HEK293 (cell line): ENCODE data around the gene VAV2.
A peak's percentile ranks its signal among the peaks of the same experiment; 100 is the strongest.

Experiments used
- CTCF ChIA-PET: fragments of 350-600 bp; formaldehyde crosslinking; extraction: SDS; loops from one replicate; lab custom pipeline; 2021; ENCODE audit warnings: antibody characterized with exemption; lab: Yijun Ruan, JAX
- POLR2A ChIA-PET: fragments of 300-600 bp; formaldehyde crosslinking; extraction: SDS; loops from one replicate; lab custom pipeline; 2020; ENCODE audit warnings: antibody characterized with exemption, inconsistent platforms; lab: Yijun Ruan, JAX
- H3K27ac ChIP-seq: fragments of 200-500 bp; sonication (Bioruptor generic); 2 replicates; pipeline ENCODE4 v1.5.1; 2014; ENCODE audit warnings: low read depth, low read length, control low read depth, inconsistent platforms; ENCODE audit errors: extremely low read depth
- H3K36me3 ChIP-seq, 2 experiments: fragments of 200-500 bp in 1 of 2; sonication (Bioruptor generic) in 1 of 2; 1 replicate in 1 of 2; 2 replicates in 1 of 2; pipeline ENCODE4 v1.5.1; 2014 to 2017; ENCODE audit warnings: inconsistent platforms in 2 of 2, low read length in 2 of 2; ENCODE audit not compliant: control insufficient read depth in 2 of 2, insufficient read depth in 1 of 2
- H3K4me1 ChIP-seq: fragments of 200-500 bp; sonication (Bioruptor generic); 2 replicates; pipeline ENCODE4 v1.5.1; 2014; ENCODE audit warnings: mild to moderate bottlenecking, low read length, inconsistent platforms; ENCODE audit not compliant: control insufficient read depth, insufficient read depth
- H3K4me3 ChIP-seq: 2 replicates; pipeline ENCODE4 v1.5.1; 2011; ENCODE audit warnings: low read depth, mild to moderate bottlenecking, control low read depth, low read length, moderate library complexity
- H3K9me3 ChIP-seq: fragments of 200-500 bp; sonication (Bioruptor generic); 2 replicates; pipeline ENCODE4 v1.5.1; 2014; ENCODE audit warnings: low read depth, low read length, inconsistent platforms; ENCODE audit not compliant: control insufficient read depth, insufficient read depth
- EGR2 ChIP-seq: fragments of 450-650 bp; formaldehyde crosslinking; IDR thresholded peaks from 2 replicates; pipeline ENCODE4 v1.5.1; 2016; ENCODE audit warnings: low read depth, missing biosample characterization, missing genetic modification characterization
- MZF1 ChIP-seq: fragments of 450-650 bp; formaldehyde crosslinking; IDR thresholded peaks from 2 replicates; pipeline ENCODE4 v1.5.1; 2017; ENCODE audit warnings: missing biosample characterization, missing genetic modification characterization, borderline replicate concordance
- SETDB1 ChIP-seq: IDR thresholded peaks from one replicate; pipeline ENCODE4 v1.6.1; 2017; ENCODE audit warnings: mild to moderate bottlenecking, low read length, moderate library complexity, mixed read lengths; ENCODE audit not compliant: insufficient read length
- ZBTB17 ChIP-seq: fragments of 450-650 bp; formaldehyde crosslinking; IDR thresholded peaks from 2 replicates; pipeline ENCODE4 v1.5.1; 2016; ENCODE audit warnings: missing biosample characterization, missing genetic modification characterization
- ZBTB20 ChIP-seq: fragments of 450-650 bp; formaldehyde crosslinking; IDR thresholded peaks from 2 replicates; pipeline ENCODE4 v1.5.1; 2016; ENCODE audit warnings: missing biosample characterization, missing genetic modification characterization
- ZBTB26 ChIP-seq: fragments of 450-650 bp; formaldehyde crosslinking; optimal IDR thresholded peaks from 2 replicates; pipeline ENCODE3; 2016; ENCODE audit warnings: missing biosample characterization, mild to moderate bottlenecking, missing genetic modification characterization
- ZFHX2 ChIP-seq: fragments of 450-650 bp; formaldehyde crosslinking; conservative IDR thresholded peaks from 2 replicates; pipeline ENCODE4 v1.5.1; 2016; ENCODE audit warnings: missing biosample characterization, missing genetic modification characterization
- ZFP3 ChIP-seq: fragments of 450-650 bp; formaldehyde crosslinking; IDR thresholded peaks from 2 replicates; pipeline ENCODE4 v1.5.1; 2016; ENCODE audit warnings: low read depth, missing biosample characterization, missing genetic modification characterization
- ZNF175 ChIP-seq: fragments of 450-650 bp; formaldehyde crosslinking; IDR thresholded peaks from 2 replicates; pipeline ENCODE4 v1.5.1; 2016; ENCODE audit warnings: missing biosample characterization, missing genetic modification characterization
- ZNF280C ChIP-seq: fragments of 450-650 bp; formaldehyde crosslinking; IDR thresholded peaks from 2 replicates; pipeline ENCODE4 v1.5.1; 2016; ENCODE audit warnings: missing biosample characterization, missing genetic modification characterization
- ZNF341 ChIP-seq: fragments of 450-650 bp; formaldehyde crosslinking; IDR thresholded peaks from 2 replicates; pipeline ENCODE4; 2016; ENCODE audit warnings: low read depth, missing biosample characterization, missing genetic modification characterization
- ZNF366 ChIP-seq: fragments of 450-650 bp; formaldehyde crosslinking; conservative IDR thresholded peaks from 2 replicates; pipeline ENCODE4 v1.5.1; 2016; ENCODE audit warnings: missing biosample characterization, missing genetic modification characterization
- ZNF404 ChIP-seq: fragments of 450-650 bp; formaldehyde crosslinking; IDR thresholded peaks from 2 replicates; pipeline ENCODE4 v1.5.1; 2017; ENCODE audit warnings: missing biosample characterization, missing genetic modification characterization
- ZNF501 ChIP-seq: fragments of 450-650 bp; formaldehyde crosslinking; IDR thresholded peaks from 2 replicates; pipeline ENCODE4 v1.5.1; 2016; ENCODE audit warnings: missing biosample characterization, missing genetic modification characterization
- ZNF530 ChIP-seq: fragments of 450-650 bp; formaldehyde crosslinking; IDR thresholded peaks from 2 replicates; pipeline ENCODE4 v1.5.1; 2016; ENCODE audit warnings: low read depth, missing biosample characterization, missing genetic modification characterization
- ZNF600 ChIP-seq: fragments of 450-650 bp; formaldehyde crosslinking; IDR thresholded peaks from 2 replicates; pipeline ENCODE4 v1.5.1; 2016; ENCODE audit warnings: missing biosample characterization, missing genetic modification characterization
- ZNF645 ChIP-seq: fragments of 450-650 bp; formaldehyde crosslinking; IDR thresholded peaks from 2 replicates; pipeline ENCODE4; 2016; ENCODE audit warnings: missing biosample characterization, missing genetic modification characterization
- ZNF660 ChIP-seq: fragments of 450-650 bp; IDR thresholded peaks from 2 replicates; pipeline ENCODE4 v1.5.1; 2018; ENCODE audit warnings: missing biosample characterization, mild to moderate bottlenecking, missing genetic modification characterization
- TF ChIP-seq, protein P1 (sequence below): fragments of 450-650 bp; formaldehyde crosslinking; IDR thresholded peaks from 2 replicates; pipeline ENCODE4 v1.5.1; 2017; ENCODE audit warnings: missing biosample characterization, mild to moderate bottlenecking, missing genetic modification characterization, moderate library complexity
- TF ChIP-seq, protein P2 (sequence below): fragments of 450-650 bp; formaldehyde crosslinking; IDR thresholded peaks from 2 replicates; pipeline ENCODE4 v1.5.1; 2016; ENCODE audit warnings: missing biosample characterization, missing genetic modification characterization
- TF ChIP-seq, protein P3 (sequence below): fragments of 450-650 bp; formaldehyde crosslinking; IDR thresholded peaks from 2 replicates; pipeline ENCODE4 v1.5.1; 2016; ENCODE audit warnings: missing biosample characterization, missing genetic modification characterization

The VAV2 gene

GRCh38 chr9:133838859-133839507 is 153.1 kb downstream of the VAV2 start:
- ChIA-PET CTCF (interaction anchor here (1.4 kb wide), 1 partner anchor 97 kb away, joined by 5 read pairs; no protein-coding TSS in a partner anchor), POLR2A (no interaction called here)
- no peaks in the 10 kb centered on the region for H3K9me3 ChIP-seq
- no peak overlapping the region for H3K27ac ChIP-seq
- H3K4me1 ChIP-seq: no peaks in the 10 kb centered on the region
- H3K4me3 ChIP-seq: no peak overlapping the region
- no peaks in the 10 kb centered on the region for H3K36me3 ChIP-seq
- TF ChIP-seq ZNF501: no peak
- 0 out of 2 replicates have a peak, but pooled peaks have one; percentile 71 for TF ChIP-seq ZNF175 (tag by site-specific recombination)
- no peak for TF ChIP-seq ZNF645 (tag by site-specific recombination)
- peak; percentile 51 for TF ChIP-seq ZBTB17
- no peak for TF ChIP-seq ZNF341 (tag by site-specific recombination)
- peak; percentile 87 for TF ChIP-seq ZFHX2
- TF ChIP-seq ZNF366 (tag by site-specific recombination): peak; percentile 57
- TF ChIP-seq EGR2 (tag by site-specific recombination): peak; percentile 88

- Histone ChIP-seq H3K36me3 (no peaks in the 10 kb centered on the region), H3K27ac (no peak overlapping the region), H3K4me3 (no peak overlapping the region), H3K4me1 (no peaks in the 10 kb centered on the region), H3K9me3 (no peaks in the 10 kb centered on the region)
- POLR2A ChIA-PET: interaction anchor here (0.6 kb wide), 1 partner anchor 50 kb away, joined by 4 read pairs; no protein-coding TSS in a partner anchor
- CTCF ChIA-PET: interaction anchor here (0.6 to 0.7 kb wide), 3 partner anchors 237 to 535 kb away, joined by 3 read pairs; no protein-coding TSS in a partner anchor
- TF ChIP-seq ZNF600 (tag by site-specific recombination): no peak
- TF ChIP-seq MZF1 (tag by site-specific recombination): peak; percentile 55; the same call in 1 of the 2 replicates
- peak; percentile 55; the same call in 1 of the 2 replicates for TF ChIP-seq EGR2 (tag by site-specific recombination)
- no peak for TF ChIP-seq SETDB1
- no peak for TF ChIP-seq ZNF280C (tag by site-specific recombination)
- no peak for TF ChIP-seq ZFP3 (tag by site-specific recombination)
- TF ChIP-seq, protein P1, sequence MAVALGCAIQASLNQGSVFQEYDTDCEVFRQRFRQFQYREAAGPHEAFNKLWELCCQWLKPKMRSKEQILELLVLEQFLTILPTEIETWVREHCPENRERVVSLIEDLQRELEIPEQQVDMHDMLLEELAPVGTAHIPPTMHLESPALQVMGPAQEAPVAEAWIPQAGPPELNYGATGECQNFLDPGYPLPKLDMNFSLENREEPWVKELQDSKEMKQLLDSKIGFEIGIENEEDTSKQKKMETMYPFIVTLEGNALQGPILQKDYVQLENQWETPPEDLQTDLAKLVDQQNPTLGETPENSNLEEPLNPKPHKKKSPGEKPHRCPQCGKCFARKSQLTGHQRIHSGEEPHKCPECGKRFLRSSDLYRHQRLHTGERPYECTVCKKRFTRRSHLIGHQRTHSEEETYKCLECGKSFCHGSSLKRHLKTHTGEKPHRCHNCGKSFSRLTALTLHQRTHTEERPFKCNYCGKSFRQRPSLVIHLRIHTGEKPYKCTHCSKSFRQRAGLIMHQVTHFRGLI (tag by site-specific recombination): peak; percentile 24; the same call in 1 of the 2 replicates
- TF ChIP-seq ZBTB26 (tag by site-specific recombination): no peak
- TF ChIP-seq ZFHX2: peak; percentile 81
- TF ChIP-seq, protein P2, sequence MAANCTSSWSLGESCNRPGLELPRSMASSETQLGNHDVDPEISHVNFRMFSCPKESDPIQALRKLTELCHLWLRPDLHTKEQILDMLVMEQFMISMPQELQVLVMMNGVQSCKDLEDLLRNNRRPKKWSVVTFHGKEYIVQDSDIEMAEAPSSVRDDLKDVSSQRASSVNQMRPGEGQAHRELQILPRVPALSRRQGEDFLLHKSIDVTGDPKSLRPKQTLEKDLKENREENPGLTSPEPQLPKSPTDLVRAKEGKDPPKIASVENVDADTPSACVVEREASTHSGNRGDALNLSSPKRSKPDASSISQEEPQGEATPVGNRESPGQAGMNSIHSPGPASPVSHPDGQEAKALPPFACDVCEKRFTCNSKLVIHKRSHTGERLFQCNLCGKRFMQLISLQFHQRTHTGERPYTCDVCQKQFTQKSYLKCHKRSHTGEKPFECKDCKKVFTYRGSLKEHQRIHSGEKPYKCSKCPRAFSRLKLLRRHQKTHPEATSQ (tag by site-specific recombination): no peak
- TF ChIP-seq ZNF530: no peak
- no peak for TF ChIP-seq ZNF366 (tag by site-specific recombination)
- TF ChIP-seq ZNF404 (tag by site-specific recombination): no peak
- TF ChIP-seq, protein P3, sequence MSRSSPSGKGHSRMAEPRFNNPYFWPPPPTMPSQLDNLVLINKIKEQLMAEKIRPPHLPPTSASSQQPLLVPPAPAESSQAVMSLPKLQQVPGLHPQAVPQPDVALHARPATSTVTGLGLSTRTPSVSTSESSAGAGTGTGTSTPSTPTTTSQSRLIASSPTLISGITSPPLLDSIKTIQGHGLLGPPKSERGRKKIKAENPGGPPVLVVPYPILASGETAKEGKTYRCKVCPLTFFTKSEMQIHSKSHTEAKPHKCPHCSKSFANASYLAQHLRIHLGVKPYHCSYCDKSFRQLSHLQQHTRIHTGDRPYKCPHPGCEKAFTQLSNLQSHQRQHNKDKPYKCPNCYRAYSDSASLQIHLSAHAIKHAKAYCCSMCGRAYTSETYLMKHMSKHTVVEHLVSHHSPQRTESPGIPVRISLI (tag by site-specific recombination): no peak
- TF ChIP-seq ZNF660 (tag by site-specific recombination): no peak
- TF ChIP-seq ZBTB20 (tag by site-specific recombination): no peak
These were observed 154.2 kb downstream of the VAV2 start for GRCh38 chr9:133837627-133838597.
